PC-9 (cell line): ENCODE data around the gene SRSF2. TPM values are rescaled to one million over a fixed set of nuclear protein-coding genes. Genes with fewer than 3 reads are reported as not detected.
"Not testable (repeated sequence)": the region's sequence is repeated elsewhere in the genome, so short reads cannot be mapped to it uniquely, and the experiment has no call there.

ENCODE experiments used
- BruUV-seq: library from RNA; stranded (reverse); fragments of 400-500 nt; replicated peaks from 2 replicates; lab custom pipeline; 2021; lab: Mats Ljungman, UMichigan
- CTCF ChIA-PET: fragments of 300-600 bp; sonication (Branson Sonifier 250); formaldehyde crosslinking; loops from one replicate; lab custom pipeline; 2022; ENCODE audit warnings: antibody characterized with exemption; lab: Charles Lee
- POLR2A ChIA-PET: fragments of 300-600 bp; sonication (Branson Sonifier 250); formaldehyde crosslinking; loops from one replicate; lab custom pipeline; 2022; ENCODE audit warnings: antibody characterized with exemption; ENCODE audit not compliant: unreplicated experiment; lab: Charles Lee
- DNase-seq, 2 experiments: peaks; one replicate each; pipeline versions ENCODE4 v3.0.0 to v3.0.0-alpha.2; 2015 to 2022; ENCODE audit warnings: mixed read lengths in 1 of 2
- H2AFZ ChIP-seq: fragments of 200-600 bp; sonication (generic); 2 replicates; pipeline ENCODE4 v1.8.1; 2017; ENCODE audit warnings: antibody characterized with exemption
- H3F3A ChIP-seq: fragments of 200-600 bp; sonication (generic); 2 replicates; pipeline ENCODE4 v1.8.1; 2017; ENCODE audit warnings: antibody characterized with exemption, mild to moderate bottlenecking, low read depth; ENCODE audit not compliant: insufficient read depth
- H3K27ac ChIP-seq: fragments of 200-600 bp; sonication (generic); 2 replicates; pipeline ENCODE4 v1.6.1; 2016; ENCODE audit warnings: mixed run types
- H3K27me3 ChIP-seq: fragments of 200-600 bp; sonication (generic); 2 replicates; pipeline ENCODE4 v1.6.1; 2016; ENCODE audit warnings: low read depth, mixed run types; ENCODE audit not compliant: insufficient read depth
- H3K36me3 ChIP-seq: fragments of 200-600 bp; sonication (generic); 2 replicates; pipeline ENCODE4 v1.6.1; 2016; ENCODE audit warnings: low read depth, mixed run types
- H3K4me1 ChIP-seq: fragments of 200-600 bp; sonication (generic); replicated peaks from 2 replicates; pipeline ENCODE4 v1.6.1; 2016; ENCODE audit warnings: mixed run types; ENCODE audit not compliant: insufficient read depth
- H3K4me2 ChIP-seq: fragments of 200-600 bp; sonication (generic); 2 replicates; pipeline ENCODE4 v1.6.1; 2017; ENCODE audit warnings: mixed run types
- H3K4me3 ChIP-seq: fragments of 200-600 bp; sonication (generic); 2 replicates; pipeline ENCODE4 v1.6.1; 2016; ENCODE audit warnings: mixed run types
- H3K79me2 ChIP-seq: fragments of 200-600 bp; sonication (generic); 2 replicates; pipeline ENCODE4 v1.6.1; 2017; ENCODE audit warnings: low read depth, mixed run types
- H3K9me2 ChIP-seq: fragments of 200-600 bp; sonication (generic); 2 replicates; pipeline ENCODE4 v1.8.1; 2017; ENCODE audit warnings: mild to moderate bottlenecking; ENCODE audit not compliant: insufficient read depth
- H3K9me3 ChIP-seq: fragments of 200-600 bp; sonication (generic); 2 replicates; pipeline ENCODE4 v1.8.1; 2016; ENCODE audit warnings: low read depth; ENCODE audit not compliant: insufficient read depth
- H4K20me1 ChIP-seq: fragments of 200-600 bp; sonication (generic); 2 replicates; pipeline ENCODE4 v1.8.1; 2017; ENCODE audit not compliant: insufficient read depth
- CTCF ChIP-seq: fragments of 200-600 bp; sonication (generic); conservative IDR thresholded peaks from 2 replicates; pipeline ENCODE4 v1.6.1; 2017; ENCODE audit warnings: mixed run types, antibody characterized with exemption, mild to moderate bottlenecking, moderate library complexity
- EZH2 ChIP-seq: fragments of 200-600 bp; sonication (generic); IDR thresholded peaks from 2 replicates; pipeline ENCODE4 v1.8.0; 2017; ENCODE audit warnings: antibody characterized with exemption, low read depth
- intact Hi-C: fragments of 100-400 bp; cut with micrococcal nuclease; formaldehyde crosslinking; loops from one replicate; pipeline ENCODE4 v1.10.0; 2022; ENCODE audit not compliant: unreplicated experiment
- total RNA-seq: library from RNA; stranded (reverse); gene quantifications from 2 replicates; pipeline ENCODE4 v1.2.3, GENCODE V29; 2021

The SRSF2 gene
- total RNA-seq, 1 experiment from 2014 or later, result 186 TPM

DNA sequence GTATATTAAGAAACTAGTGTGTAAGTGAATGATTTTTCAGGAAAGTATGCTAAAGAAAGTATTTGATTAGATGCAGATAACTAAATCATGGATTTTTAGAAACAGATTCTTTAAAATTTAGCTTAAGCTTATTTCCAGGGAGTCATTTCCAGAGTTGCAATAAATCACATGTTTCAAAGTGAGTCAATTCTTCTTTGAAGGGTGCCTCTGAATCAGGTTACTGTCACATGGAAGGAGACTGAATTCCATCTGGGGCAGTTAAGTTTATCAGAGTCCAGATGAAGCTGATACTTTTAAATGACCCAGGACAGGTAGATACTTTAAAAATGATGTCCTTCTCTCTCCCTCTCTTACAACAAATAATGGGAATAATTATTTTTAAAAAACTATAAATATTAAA is 5.8 kb upstream of the SRSF2 start:
- Histone ChIP-seq H2AFZ (no peak overlapping the region), H4K20me1 (no peaks in the 10 kb centered on the region), H3K36me3 (peaks cover 9% of the 10 kb centered on the region; the same call in 1 of the 2 replicates), H3F3A (0 out of 2 replicates have a peak, but pooled peaks cover 3% of the 10 kb centered on the region), H3K4me1 (peaks cover 9% of the 10 kb centered on the region), H3K79me2 (peaks cover 23% of the 10 kb centered on the region; the same call in 1 of the 2 replicates), H3K9me3 (no peaks in the 10 kb centered on the region), H3K4me3 (no peak overlapping the region), H3K27me3 (no peaks in the 10 kb centered on the region), H3K4me2 (no peak overlapping the region), H3K9me2 (no peaks in the 10 kb centered on the region), H3K27ac (no peak overlapping the region)
- ChIA-PET POLR2A (interaction anchor here (0.6 to 0.7 kb wide), 2 partner anchors 11 to 1444 kb away, joined by 3 read pairs; partner anchors contain the start of genes AFMID and TK1), CTCF (no interaction called here)
- TF ChIP-seq CTCF, result no peak
- TF ChIP-seq EZH2, result no peak
- no TSS peak for BruUV-seq
- DNase-seq, result no peak
- intact Hi-C loops, result no loop called here

GRCh38 chr17:76740329-76741118 is 3.4 kb upstream of the SRSF2 start:
- Histone ChIP-seq H3K9me3 (no peaks in the 10 kb centered on the region), H2AFZ (no peak overlapping the region), H3K4me1 (peaks cover 9% of the 10 kb centered on the region), H3K27ac (no peak overlapping the region), H3K4me3 (no peak overlapping the region), H3K4me2 (no peak overlapping the region), H3K27me3 (no peaks in the 10 kb centered on the region), H3K36me3 (peaks cover 15% of the 10 kb centered on the region), H3K9me2 (no peaks in the 10 kb centered on the region), H4K20me1 (peaks cover 7% of the 10 kb centered on the region), H3F3A (peaks cover 10% of the 10 kb centered on the region; the same call in 1 of the 2 replicates), H3K79me2 (peaks cover 39% of the 10 kb centered on the region)
- TF ChIP-seq CTCF (no peak), EZH2 (no peak)
- no peak for DNase-seq
- ChIA-PET CTCF (no interaction called here), POLR2A (no interaction called here)
- intact Hi-C loops, result no loop called here
- BruUV-seq, result no TSS peak

DNA sequence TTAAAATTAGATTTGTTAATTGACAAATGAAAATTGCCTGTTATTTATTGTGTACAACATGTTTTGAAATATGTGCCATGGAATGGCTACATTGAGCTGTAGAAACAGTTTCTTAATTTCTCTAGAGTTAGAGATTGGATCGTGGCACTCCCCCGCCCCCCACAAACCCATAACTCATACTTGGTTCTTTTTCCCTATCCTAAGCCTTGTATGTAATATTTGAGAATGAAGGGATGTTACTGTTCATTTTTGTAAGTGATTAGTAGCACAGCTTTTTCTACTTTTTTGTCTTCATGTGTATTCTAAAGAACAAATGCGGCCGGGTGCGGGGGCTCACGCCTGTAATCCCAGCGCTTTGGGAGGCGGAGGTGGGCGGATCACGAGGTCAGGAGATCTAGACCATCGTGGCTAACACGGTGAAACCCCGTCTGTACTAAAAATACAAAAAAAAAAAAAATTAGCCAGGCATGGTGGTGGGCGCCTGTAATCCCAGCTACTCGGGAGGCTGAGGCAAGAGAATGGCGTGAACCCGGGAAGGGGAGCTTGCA is 2.5 kb upstream of the SRSF2 start:
- Histone ChIP-seq H3K79me2 (peaks cover 48% of the 10 kb centered on the region), H3F3A (peaks cover 19% of the 10 kb centered on the region; the same call in 1 of the 2 replicates), H3K36me3 (peaks cover 24% of the 10 kb centered on the region), H3K4me2 (peak overlapping the region; percentile 89; the same call in 1 of the 2 replicates), H4K20me1 (peaks cover 16% of the 10 kb centered on the region), H3K4me1 (peaks cover 13% of the 10 kb centered on the region)
- H3K9me3 ChIP-seq, H3K27me3 ChIP-seq, H3K27ac ChIP-seq, DNase-seq, H2AFZ ChIP-seq, H3K4me3 ChIP-seq, BruUV-seq, H3K9me2 ChIP-seq, CTCF ChIA-PET: not testable (repeated sequence)
- POLR2A ChIA-PET, result interaction anchor here (0.6 kb wide), 1 partner anchor 155 kb away, joined by 4 read pairs; no protein-coding TSS in a partner anchor
- intact Hi-C loops, result loop anchor here (5.0 to 10.0 kb wide), 2 partner anchors 133 to 1575 kb away; no protein-coding TSS in a partner anchor
